Activated naive CD4-positive, alpha-beta T cell treated with anti-CD3 and anti-CD28 coated beads, Interleukin-2, amount 50 U/mL, for 72 hours (primary cell): ENCODE data around the gene C6. TPM values are rescaled to one million over a fixed set of nuclear protein-coding genes. Genes with fewer than 3 reads are reported as not detected.
A peak's percentile ranks its signal among the peaks of the same experiment; 100 is the strongest.

Source experiments
- ATAC-seq, 2 donors: fragments of 150-1000 bp; cut with Tn5 transposase; 2 replicates each; pipeline ENCODE4 v1.10.0; 2021; ENCODE audit warnings: mild to moderate bottlenecking in 2 of 2, moderate library complexity in 2 of 2
- DNase-seq, 2 donors: peaks; one replicate each; pipeline ENCODE4 v3.0.0; 2021 to 2022; ENCODE audit warnings: low spot score in 2 of 2
- H3K27ac Mint-ChIP-seq, 2 donors: one replicate each; pipeline ENCODE4 v1.8.0; 2022; ENCODE audit warnings: mild to moderate bottlenecking in 2 of 2, mixed read lengths in 2 of 2
- H3K36me3 Mint-ChIP-seq, 2 donors: one replicate each; pipeline ENCODE4 v1.8.0; 2022; ENCODE audit warnings: mixed read lengths in 2 of 2
- H3K9me3 Mint-ChIP-seq, 2 donors: one replicate each; pipeline ENCODE4 v1.8.0; 2022; ENCODE audit warnings: mixed read lengths in 2 of 2
- total RNA-seq, 2 donors: library from RNA; stranded (reverse); gene quantifications; one replicate each; pipeline ENCODE4 v1.2.3, GENCODE V29; 2022

Gene C6
- total RNA-seq, 2 donors from 2014 or later: not detected

DNA sequence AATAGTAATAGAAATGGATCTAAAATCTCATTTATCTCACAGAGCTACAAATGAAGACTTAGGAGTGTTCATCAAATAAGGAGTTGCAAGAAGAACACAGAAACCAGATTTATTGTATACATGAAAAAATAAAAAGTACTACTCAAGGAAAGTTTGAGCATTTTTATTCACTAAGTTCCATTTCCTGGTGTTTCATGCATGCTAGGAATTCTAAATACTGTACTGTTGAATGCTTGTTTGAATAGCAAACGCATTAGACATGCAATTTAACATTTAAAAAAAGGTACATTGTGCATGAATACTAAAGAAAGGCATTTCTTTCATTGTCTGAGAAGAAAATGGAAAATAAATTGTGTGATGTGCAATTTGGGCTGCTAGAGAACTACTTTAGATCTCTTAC lies 52.1 kb downstream of the C6 start:
- H3K36me3 Mint-ChIP-seq: no peaks in the 10 kb centered on the region
- peaks cover 0 to under 1% of the 10 kb centered on the region in 2 donors for H3K9me3 Mint-ChIP-seq
- no peak for DNase-seq
- ATAC-seq: no peak
- H3K27ac Mint-ChIP-seq: no peak overlapping the region

DNA sequence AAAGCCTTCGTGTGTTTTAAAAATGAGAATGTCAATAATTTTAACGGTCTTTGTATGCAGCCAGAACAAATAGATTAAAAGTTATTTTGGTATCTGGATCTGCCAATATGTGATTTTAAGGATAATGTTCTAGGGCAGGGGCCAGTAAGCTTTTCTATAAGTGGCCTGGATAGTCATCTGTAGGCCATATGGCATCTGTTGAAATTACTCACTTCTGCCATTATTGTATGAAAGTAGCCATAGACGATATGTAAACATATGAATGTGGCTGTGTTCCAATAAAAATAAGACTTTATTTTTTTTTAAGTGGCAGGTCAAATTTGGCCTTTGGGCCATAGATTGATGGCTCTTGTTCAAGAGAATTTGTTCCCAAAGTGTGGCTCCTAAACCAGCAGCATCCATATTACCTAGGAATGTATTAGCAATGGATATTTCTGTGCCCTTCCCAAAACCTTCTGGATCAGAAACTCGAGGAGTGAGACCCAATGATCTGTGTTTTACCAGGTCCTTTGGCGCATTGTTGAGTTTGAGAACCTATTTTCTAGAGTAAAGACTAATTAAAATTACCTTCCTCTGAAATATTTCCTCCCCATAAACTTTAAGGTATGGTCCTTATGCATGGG lies 55.9 kb downstream of the C6 start:
- ATAC-seq: no peak
- H3K9me3 Mint-ChIP-seq: peaks cover 0 to 4% of the 10 kb centered on the region in 2 donors
- DNase-seq: no peak
- H3K36me3 Mint-ChIP-seq: no peaks in the 10 kb centered on the region
- no peak overlapping the region for H3K27ac Mint-ChIP-seq

DNA sequence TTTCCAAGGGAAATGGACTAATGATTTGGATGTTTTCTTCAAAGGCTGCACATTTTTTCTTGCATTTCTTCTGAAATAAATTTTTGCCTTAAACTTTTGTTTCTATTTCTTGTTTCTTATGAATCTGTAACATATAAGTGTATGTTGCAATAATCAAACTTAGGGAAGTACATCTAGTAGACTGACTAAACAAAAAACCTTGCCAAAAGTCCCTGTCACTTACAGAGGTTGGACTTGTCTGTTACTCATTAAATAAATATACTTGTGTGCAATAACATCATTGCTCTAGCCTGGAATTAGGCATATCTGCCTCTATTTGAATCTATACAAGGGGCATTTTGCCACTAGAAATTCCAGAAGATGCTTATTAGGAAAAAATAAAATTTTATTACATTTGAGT lies 56.6 kb downstream of the C6 start:
- Mint-ChIP-seq H3K36me3 (no peaks in the 10 kb centered on the region), H3K9me3 (peaks cover 0 to 4% of the 10 kb centered on the region in 2 donors), H3K27ac (no peak overlapping the region)
- no peak for DNase-seq
- ATAC-seq: no peak

DNA sequence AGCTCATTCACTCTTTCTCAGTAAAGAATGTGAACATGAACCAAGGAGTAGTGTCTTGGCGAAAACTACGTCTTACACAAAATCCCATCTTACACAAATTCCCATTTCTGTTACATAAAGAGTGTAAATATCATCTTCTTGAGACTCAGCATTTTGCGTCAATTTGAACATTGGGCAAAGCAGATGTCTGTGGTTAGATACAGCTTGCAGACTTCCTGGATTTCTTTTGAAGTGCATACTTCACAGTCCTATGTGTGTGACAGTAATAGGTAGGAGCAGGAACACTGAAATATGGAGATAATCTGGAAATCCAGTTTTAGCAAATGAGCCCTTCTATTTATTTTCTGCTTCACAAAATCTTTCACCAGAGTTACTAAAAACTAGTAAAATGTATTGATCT lies 58.8 kb downstream of the C6 start:
- Mint-ChIP-seq H3K9me3 (peaks cover 0 to 4% of the 10 kb centered on the region in 2 donors), H3K36me3 (no peaks in the 10 kb centered on the region), H3K27ac (no peak overlapping the region)
- ATAC-seq: no peak
- DNase-seq: no peak

DNA sequence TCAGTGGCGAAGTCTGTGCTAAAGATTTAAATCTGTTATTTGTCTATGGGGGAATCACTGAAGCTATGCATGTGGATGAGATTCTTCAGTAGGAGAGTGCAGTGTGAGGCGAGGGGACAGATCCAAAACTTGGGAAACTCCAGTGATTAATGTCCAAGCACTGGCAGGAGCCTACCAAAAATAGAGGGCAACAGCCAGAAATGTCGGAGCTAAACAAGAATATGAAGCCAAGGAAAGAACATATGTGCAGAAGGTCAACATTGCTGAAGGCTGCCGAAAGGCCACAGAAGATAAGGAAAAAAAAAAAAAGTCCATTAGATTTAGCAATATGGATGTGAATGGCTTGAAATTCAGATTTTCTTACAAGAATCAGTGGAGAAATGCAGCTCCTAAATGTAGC lies 61.8 kb downstream of the C6 start:
- no peak for ATAC-seq
- Mint-ChIP-seq H3K9me3 (peaks cover 0 to 4% of the 10 kb centered on the region in 2 donors), H3K27ac (no peak overlapping the region), H3K36me3 (no peaks in the 10 kb centered on the region)
- no peak for DNase-seq

DNA sequence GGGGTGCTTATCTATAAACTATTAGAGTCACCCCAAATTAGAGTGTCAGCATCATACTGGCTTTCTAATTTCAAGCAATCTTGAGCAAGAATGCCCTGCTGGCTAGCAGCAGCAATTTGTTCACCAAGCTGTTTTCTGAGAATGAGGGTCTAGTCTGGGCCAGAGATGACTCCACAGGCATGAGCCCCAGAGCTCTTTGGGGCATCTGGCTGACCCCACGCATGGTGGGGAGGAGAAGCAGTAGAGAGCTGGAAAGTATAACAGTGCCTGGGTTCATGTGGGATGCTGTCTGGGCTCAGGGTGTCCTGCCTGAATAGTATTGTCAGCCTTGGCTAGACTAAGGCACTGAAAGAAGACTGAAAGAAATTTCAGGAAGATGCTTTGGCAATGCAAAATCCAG lies 64.9 kb downstream of the C6 start:
- Mint-ChIP-seq H3K36me3 (no peaks in the 10 kb centered on the region), H3K27ac (no peak overlapping the region), H3K9me3 (peaks cover 0 to 3% of the 10 kb centered on the region in 2 donors)
- ATAC-seq (no peak), DNase-seq (no peak)

DNA sequence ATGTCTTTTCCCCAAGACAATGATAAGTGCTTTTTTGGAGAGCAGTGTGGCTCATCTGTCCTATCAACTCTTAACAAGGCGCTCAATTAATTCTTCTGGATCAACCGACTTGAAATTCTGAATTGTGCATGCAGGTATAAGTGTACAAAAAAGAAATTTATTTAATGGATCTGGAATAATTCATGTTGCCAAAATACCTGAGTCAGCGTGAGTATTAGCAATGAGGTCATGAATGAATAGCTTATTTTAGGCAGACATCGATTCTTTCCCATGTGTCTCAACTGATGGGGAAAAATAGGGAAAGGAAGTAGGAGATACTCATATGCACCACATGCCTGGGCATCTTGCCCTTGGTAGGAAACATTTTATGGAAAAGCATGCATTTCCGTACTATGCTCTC lies 68.0 kb downstream of the C6 start:
- peaks cover 1 to 3% of the 10 kb centered on the region in 2 donors for H3K9me3 Mint-ChIP-seq
- no peaks in the 10 kb centered on the region for H3K36me3 Mint-ChIP-seq
- no peak overlapping the region for H3K27ac Mint-ChIP-seq
- DNase-seq: no peak
- no peak for ATAC-seq

DNA sequence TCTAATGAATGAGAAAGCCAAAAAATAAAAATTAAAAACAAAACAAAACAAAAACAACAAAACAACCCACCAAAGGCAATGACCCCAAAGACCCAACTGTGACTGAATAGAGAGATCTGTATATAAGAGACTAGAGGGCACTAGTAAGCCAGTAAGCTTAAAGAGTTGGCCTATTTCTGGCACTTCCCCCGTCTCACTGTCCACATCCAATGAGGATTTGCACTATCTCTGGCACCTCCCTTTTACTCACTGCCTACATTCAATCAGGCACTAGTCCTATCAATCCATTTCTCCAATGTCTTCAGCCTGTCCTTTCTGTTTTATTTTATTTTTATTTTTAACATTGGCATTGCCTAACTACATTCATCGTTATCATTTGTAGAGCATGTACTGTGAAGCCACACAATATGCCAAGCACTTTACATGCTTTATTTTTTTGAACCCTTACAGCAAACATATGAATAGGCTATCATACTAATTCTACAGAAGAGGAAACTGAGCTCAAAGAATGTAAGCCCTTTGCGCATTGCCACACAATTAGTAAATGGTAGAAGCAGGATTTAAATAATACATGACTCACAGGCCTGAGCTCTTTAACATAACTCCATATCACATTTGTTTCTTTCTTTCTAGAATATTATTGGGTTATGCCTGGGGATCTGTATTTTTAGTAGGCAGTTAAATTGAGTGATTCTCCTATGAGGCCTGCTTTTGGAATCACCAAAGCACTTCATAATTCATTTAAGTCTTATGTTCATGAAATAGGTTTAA lies 70.0 kb downstream of the C6 start:
- ATAC-seq (no peak), DNase-seq (no peak)
- H3K27ac Mint-ChIP-seq: no peak overlapping the region
- H3K9me3 Mint-ChIP-seq: peaks cover 9 to 12% of the 10 kb centered on the region in 2 donors
- no peaks in the 10 kb centered on the region for H3K36me3 Mint-ChIP-seq

DNA sequence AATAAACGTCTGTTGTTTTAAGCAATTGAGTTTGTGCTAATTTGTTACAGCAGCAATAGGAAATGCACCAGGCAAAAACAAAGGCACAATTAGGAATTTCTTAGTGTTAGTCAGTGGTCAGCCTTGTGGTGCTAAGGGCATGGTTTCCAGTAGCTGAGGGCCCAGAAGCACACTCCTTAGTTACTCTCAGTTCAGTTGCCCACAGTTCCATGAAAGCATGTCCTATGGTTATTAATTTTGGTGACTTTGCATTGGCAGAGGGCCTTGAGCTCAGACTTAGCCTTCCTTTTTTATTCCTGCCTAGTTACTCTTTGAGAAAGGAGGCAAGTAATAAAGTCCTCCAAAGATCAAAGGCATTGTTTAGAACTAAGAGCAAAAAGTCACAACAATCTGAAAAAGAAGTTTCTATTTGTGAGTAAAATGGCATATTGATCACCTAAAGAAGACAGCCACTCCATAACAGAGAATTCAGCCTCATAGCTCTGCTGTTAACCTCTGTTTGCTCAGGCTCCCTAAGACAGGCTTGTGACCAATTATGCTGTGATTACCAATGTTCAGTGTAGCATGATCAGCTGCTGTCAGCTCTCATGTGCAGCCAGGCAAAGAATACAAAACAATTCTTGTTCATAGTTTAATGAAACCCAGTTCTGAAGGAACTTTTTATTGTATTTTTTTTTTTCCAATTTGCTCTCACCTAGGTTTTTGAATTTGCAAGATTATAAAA lies 85.2 kb downstream of the C6 start:
- Mint-ChIP-seq H3K27ac (no peak overlapping the region), H3K36me3 (no peaks in the 10 kb centered on the region), H3K9me3 (peaks cover 0 to 3% of the 10 kb centered on the region in 2 donors)
- ATAC-seq (no peak), DNase-seq (no peak)

DNA sequence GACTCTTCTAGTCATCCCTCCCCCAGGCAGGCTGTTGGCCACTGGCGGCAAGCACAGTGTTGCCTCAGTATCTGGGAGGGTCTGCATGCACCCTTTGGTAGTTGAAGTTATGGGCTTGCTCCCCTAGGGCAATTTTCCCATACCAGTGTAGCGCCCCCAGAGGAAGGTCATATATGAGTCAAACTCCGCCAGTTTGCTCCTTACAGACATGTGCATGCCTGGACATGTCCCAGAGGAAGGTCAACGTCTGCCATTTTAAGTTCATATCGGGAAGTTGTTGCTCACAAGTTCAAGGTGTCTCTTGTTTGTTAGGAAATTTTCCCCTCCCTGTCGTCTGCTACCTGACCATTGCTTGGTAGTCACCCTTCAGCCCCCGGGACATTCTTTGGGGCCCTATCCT lies 90.9 kb downstream of the C6 start:
- Mint-ChIP-seq H3K9me3 (no peaks in the 10 kb centered on the region), H3K36me3 (no peaks in the 10 kb centered on the region), H3K27ac (peak overlapping the region in 1 of 2 donors; percentile 37)
- DNase-seq (no peak), ATAC-seq (no peak)

DNA sequence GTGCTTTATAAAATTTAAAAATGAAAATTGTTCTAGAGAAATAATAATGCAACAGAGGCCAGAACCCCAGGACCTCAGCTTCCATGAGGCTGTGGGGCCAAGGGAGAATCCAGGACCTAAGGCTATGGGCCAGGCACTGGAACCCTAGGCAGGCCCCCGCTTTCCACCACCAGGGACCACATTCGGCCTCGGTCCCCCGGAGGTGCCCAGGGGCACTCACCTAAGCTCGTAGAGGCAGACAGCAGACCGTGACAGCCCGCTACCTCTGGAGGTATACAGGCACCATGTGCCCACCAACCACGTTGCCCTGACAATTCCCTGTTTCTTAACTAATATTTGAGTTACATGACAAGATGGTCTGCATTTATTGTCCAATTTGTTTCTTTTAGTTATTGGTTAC lies 92.7 kb downstream of the C6 start:
- Mint-ChIP-seq H3K36me3 (no peaks in the 10 kb centered on the region), H3K27ac (no peak overlapping the region), H3K9me3 (peaks cover 0 to 5% of the 10 kb centered on the region in 2 donors)
- ATAC-seq (no peak), DNase-seq (no peak)

DNA sequence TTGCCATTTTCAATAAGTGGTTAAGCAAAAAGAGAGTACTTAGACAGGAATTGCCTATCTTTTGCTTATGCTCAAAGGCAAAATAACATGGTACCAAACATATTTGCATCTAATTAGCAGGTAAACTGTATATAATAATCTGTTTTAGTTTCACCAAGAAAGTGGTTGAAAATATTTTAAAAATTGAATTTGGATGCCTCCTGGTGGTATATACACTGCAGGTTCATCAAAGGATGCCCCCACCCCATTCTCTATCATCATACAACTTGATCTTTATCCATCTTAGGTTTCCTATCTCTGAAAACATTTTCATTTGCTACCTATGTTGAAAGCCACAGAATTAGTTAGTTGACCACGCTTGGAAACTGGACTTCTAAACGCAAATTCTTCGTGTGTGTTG lies 95.2 kb downstream of the C6 start:
- DNase-seq (no peak), ATAC-seq (no peak)
- no peaks in the 10 kb centered on the region for H3K36me3 Mint-ChIP-seq
- H3K27ac Mint-ChIP-seq: no peak overlapping the region
- peaks cover 0 to 5% of the 10 kb centered on the region in 2 donors for H3K9me3 Mint-ChIP-seq

DNA sequence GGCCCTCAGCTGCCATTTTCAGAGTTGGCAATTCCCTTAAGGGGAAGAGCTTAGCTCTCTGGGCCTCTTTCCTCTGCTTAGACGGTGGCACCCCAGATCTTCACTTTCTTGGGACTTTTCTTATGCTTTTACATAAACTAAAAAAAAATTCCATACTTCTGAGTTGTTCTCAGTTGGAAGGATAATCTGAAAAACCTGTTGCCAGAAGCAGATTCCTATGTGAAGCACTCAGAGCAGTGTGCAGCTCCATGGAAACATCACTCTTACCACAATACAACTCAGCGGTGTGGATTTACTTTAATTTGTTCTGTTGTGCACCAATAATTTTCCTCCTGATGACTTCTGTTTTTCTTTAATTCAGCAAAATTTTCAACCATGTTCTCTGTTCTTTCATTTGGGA lies 98.1 kb downstream of the C6 start:
- ATAC-seq (no peak), DNase-seq (no peak)
- Mint-ChIP-seq H3K36me3 (no peaks in the 10 kb centered on the region), H3K9me3 (peaks cover 0 to 5% of the 10 kb centered on the region in 2 donors), H3K27ac (no peak overlapping the region)

DNA sequence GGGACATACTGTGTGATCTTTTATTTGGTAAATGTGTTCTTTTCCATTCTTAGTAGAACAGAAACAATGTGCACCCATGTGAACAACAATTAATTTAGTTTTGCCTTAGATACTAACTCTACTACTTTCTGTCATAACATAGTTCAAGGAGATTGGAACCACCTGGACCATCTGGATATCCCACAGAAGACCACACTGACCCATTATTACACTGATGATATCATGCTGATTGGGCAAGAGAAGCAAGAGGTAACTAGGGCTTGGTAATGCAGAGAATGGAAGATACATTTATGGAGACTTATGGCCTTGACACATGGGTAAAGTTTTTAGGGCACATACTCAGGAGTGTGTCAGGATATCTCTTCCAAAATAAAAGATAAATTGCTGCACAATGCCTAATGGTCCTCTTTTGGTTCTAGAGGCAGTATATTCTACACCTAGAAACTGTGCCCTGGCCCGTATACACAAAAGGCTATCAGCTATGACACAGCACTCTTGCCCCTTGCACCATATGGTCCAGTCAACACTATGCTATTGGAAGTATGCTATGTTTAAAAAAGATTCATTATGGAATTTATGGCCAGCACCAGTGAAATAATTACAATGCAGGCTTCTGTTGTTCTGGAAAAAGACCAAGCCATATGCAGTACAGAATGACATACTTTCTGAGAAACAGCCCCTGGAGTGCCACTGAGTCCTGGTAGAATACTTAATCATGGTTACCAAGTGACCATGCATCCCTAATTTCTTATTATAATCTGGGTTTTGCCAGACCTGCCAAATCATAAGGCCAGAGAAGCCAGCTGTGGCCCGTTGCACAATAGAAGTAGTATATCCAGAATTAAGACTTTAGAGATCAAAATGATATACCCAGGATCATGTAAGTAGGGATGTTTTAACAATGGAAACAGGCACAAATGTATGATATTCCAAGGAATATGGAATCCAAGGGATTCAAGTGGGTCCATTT lies 100.6 kb downstream of the C6 start:
- DNase-seq: no peak
- H3K9me3 Mint-ChIP-seq: peaks cover 0 to 5% of the 10 kb centered on the region in 2 donors
- ATAC-seq: no peak
- no peak overlapping the region for H3K27ac Mint-ChIP-seq
- no peaks in the 10 kb centered on the region for H3K36me3 Mint-ChIP-seq

DNA sequence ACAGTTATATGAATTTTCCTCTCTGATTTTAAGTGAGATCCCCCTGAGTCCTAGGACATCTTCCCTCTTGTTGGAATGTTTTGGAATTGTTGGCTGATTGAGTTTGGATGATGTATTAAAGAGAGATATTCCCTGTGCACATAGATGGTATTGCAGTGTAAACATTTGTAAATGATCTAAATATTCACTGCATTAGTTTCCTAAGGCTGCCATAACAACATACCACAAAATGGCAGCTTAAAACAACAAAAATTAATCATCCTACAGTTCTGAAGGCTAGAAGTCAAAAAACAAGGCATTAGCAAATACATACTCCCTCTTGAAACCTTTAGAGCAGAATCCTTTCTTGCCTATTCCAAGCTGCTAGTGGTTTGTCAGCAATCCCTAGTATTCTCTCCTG lies 104.1 kb downstream of the C6 start:
- Mint-ChIP-seq H3K9me3 (no peaks in the 10 kb centered on the region), H3K36me3 (no peaks in the 10 kb centered on the region), H3K27ac (no peak overlapping the region)
- DNase-seq (no peak), ATAC-seq (no peak)

DNA sequence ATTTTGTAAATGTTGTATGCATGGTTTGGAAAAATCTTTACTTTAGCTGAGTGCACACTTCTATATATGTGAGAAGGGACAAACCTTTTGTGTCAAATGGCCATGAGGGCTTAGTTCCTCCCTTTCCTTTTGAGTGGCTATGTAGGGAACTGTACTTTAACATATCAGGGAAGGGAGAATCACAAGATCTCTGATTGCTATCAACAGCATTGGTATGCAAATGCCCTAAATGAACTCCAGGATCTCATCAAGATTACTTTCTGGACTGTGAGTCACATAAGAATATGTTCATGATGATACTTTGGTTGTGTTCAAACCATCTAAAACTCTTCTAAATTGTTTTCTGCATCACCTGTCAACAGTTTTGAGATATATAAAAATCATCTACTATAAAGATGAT lies 111.0 kb downstream of the C6 start:
- Mint-ChIP-seq H3K36me3 (no peaks in the 10 kb centered on the region), H3K9me3 (no peaks in the 10 kb centered on the region), H3K27ac (no peak overlapping the region)
- DNase-seq (no peak), ATAC-seq (no peak)

DNA sequence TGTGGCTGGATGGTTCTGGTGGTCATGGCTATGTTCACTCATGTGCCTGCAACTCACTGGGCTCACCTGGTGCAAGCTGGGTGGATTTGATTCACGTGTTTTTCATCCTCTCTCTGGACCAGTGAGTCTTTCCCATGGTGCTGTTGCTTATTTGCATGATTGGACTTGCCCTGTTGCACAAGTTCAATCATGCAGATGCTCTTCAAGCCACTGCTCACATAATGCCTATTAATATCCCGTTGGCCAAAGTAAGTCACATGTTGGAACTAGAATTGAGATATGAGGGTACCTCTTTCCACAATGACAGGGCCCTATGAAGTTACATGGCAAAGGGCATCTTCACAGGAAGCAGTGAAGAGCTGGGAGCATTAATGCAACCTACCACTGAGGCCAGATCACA lies 115.7 kb downstream of the C6 start:
- DNase-seq (no peak), ATAC-seq (no peak)
- no peaks in the 10 kb centered on the region for H3K36me3 Mint-ChIP-seq
- no peak overlapping the region for H3K27ac Mint-ChIP-seq
- H3K9me3 Mint-ChIP-seq: no peaks in the 10 kb centered on the region
